Small intestine (tissue), 7 donors: ENCODE data around the gene LRP10. TPM values are rescaled to one million over a fixed set of nuclear protein-coding genes. Genes with fewer than 3 reads are reported as not detected.

Source experiments
- DNase-seq, 2 donors: peaks; one replicate each; pipeline versions ENCODE4 v3.0.0 to v3.0.0-alpha.2; 2013
- FAIRE-seq: peaks from 2 replicates; lab custom pipeline; 2012; peaks lifted over from hg19 to GRCh38; lab: Jason Lieb, UNC
- H3K27ac ChIP-seq, 3 donors: one replicate each; pipeline ENCODE4 v1.5.1; 2013; ENCODE audit warnings: low read length in 2 of 3, mild to moderate bottlenecking in 2 of 3, control low read depth in 1 of 3, inconsistent platforms in 1 of 3, low read depth in 1 of 3, moderate library complexity in 1 of 3
- H3K27me3 ChIP-seq, 3 donors: one replicate each; pipeline ENCODE4 v1.6.1; 2013; ENCODE audit warnings: low read length in 3 of 3, inconsistent platforms in 1 of 3; ENCODE audit not compliant: control insufficient read depth in 3 of 3, insufficient read depth in 3 of 3
- H3K36me3 ChIP-seq, 3 donors: one replicate each; pipeline ENCODE4 v1.6.1; 2013; ENCODE audit warnings: low read length in 3 of 3, inconsistent platforms in 1 of 3, low read depth in 1 of 3, mild to moderate bottlenecking in 1 of 3, moderate library complexity in 1 of 3; ENCODE audit not compliant: control insufficient read depth in 3 of 3, insufficient read depth in 2 of 3
- H3K4me1 ChIP-seq, 3 donors: one replicate each; pipeline ENCODE4 v1.6.1; 2013; ENCODE audit warnings: low read length in 2 of 3, inconsistent platforms in 1 of 3, low read depth in 1 of 3, mild to moderate bottlenecking in 1 of 3, moderate library complexity in 1 of 3; ENCODE audit not compliant: control insufficient read depth in 3 of 3, insufficient read depth in 2 of 3
- H3K4me3 ChIP-seq, 3 donors: one replicate each; pipeline ENCODE4 v1.5.1; 2013; ENCODE audit warnings: low read length in 3 of 3, control low read depth in 1 of 3, inconsistent platforms in 1 of 3, low read depth in 1 of 3, mild to moderate bottlenecking in 1 of 3, moderate library complexity in 1 of 3
- H3K9me3 ChIP-seq, 2 donors: one replicate each; pipeline ENCODE4 v1.6.1; 2013; ENCODE audit warnings: low read depth in 1 of 2, low read length in 1 of 2; ENCODE audit not compliant: control insufficient read depth in 2 of 2, insufficient read depth in 1 of 2
- WGBS, 3 donors: extraction: QIAGEN DNeasy Blood & Tissue Kit; methylation state at CpG; one replicate each; pipeline ENCODE4 v1.1.7; 2013; 5-methylcytosine and 5-hydroxymethylcytosine counted together
- polyA plus RNA-seq, 4 donors: library from polyadenylated mRNA; stranded (reverse) in 3 of 4; unstranded in 1 of 4; fragments of 200-250 nt in 3 of 4; fragments of 120-200 nt in 1 of 4; gene quantifications; one replicate each; pipeline versions ENCODE4 v1.2.1 to v1.2.3, GENCODE V29; 2013
- donor health status: healthy with polysubstance abuse.
- donor health status: control.
- donor health status: control.
- donor health status: Bipolar disorder and iron deficiency.
- donor health status: healthy.

LRP10 gene
- polyA plus RNA-seq, 4 donors: 19.7 to 107 (median 57.8) TPM

- peaks cover 0 to 28% (median 4%) of the 10 kb centered on the region in 3 donors for H3K4me1 ChIP-seq
- 0 to 7% (median 5%) methylated on average over 2 of the region's 2 CpGs for WGBS, 3 donors
- no peaks in the 10 kb centered on the region for H3K27me3 ChIP-seq
- peak overlapping the region; percentile 59 to 94 (median 89) for H3K27ac ChIP-seq
- peak overlapping the region; percentile 29 to 55 (median 32) for H3K4me3 ChIP-seq
- no peak for FAIRE-seq
- no peak for DNase-seq
- no peaks in the 10 kb centered on the region for H3K9me3 ChIP-seq
- H3K36me3 ChIP-seq: peaks cover 0 to 17% (median 0%) of the 10 kb centered on the region in 3 donors
These were observed 58.4 kb downstream of the LRP10 start for GRCh38 chr14:22929961-22930364.

Other genes with a start within 250 kb of the LRP10 start
- not detected for gene OR6J1, start 227.4 kb upstream of the LRP10 start, polyA plus RNA-seq
- 100 to 1,000 TPM; 101 to 128 (median 117) TPM for gene OXA1L, start 105.1 kb upstream of the LRP10 start, polyA plus RNA-seq
- 100 to 1,000 TPM in 3 of 4 donors, 10 to 100 TPM in 1; 52.9 to 697 (median 287) TPM for gene SLC7A7, start 56.3 kb upstream of the LRP10 start, polyA plus RNA-seq
- gene MRPL52, start 41.9 kb upstream of the LRP10 start, polyA plus RNA-seq: 100 to 1,000 TPM; 106 to 164 (median 132) TPM
- gene MMP14, start 35.2 kb upstream of the LRP10 start, polyA plus RNA-seq: 100 to 1,000 TPM in 1 of 4 donors, 10 to 100 TPM in 2, 1 to 10 TPM in 1; 6.9 to 105 (median 58.2) TPM
- gene REM2, start 11.5 kb downstream of the LRP10 start, polyA plus RNA-seq: 1 to 10 TPM in 1 of 4 donors, under 1 TPM in 3; 0.45 to 1.1 (median 0.85) TPM
- gene RBM23, start 47.4 kb downstream of the LRP10 start, polyA plus RNA-seq: 10 to 100 TPM; 35.8 to 77.8 (median 39.1) TPM
- 10 to 100 TPM; 13.4 to 58.7 (median 36.4) TPM for gene PRMT5, start 57.6 kb downstream of the LRP10 start, polyA plus RNA-seq
- 10 to 100 TPM; 34.0 to 59.6 (median 51.4) TPM for gene HAUS4, start 85.3 kb downstream of the LRP10 start, polyA plus RNA-seq
- gene AJUBA, start 110.8 kb downstream of the LRP10 start, polyA plus RNA-seq: 10 to 100 TPM in 2 of 4 donors, 1 to 10 TPM in 1, under 1 TPM in 1; 0.45 to 18.9 (median 8.5) TPM
- 10 to 100 TPM in 1 of 4 donors, 1 to 10 TPM in 3; 4.9 to 17.0 (median 7.9) TPM for gene C14orf93, start 138.4 kb downstream of the LRP10 start, polyA plus RNA-seq
- gene PSMB5, start 163.2 kb downstream of the LRP10 start, polyA plus RNA-seq: 100 to 1,000 TPM in 1 of 4 donors, 10 to 100 TPM in 3; 84.0 to 166 (median 92.8) TPM
- not detected for gene PSMB11, start 170.5 kb downstream of the LRP10 start, polyA plus RNA-seq
- gene CDH24, start 185.8 kb downstream of the LRP10 start, polyA plus RNA-seq: 1 to 10 TPM in 2 of 4 donors, under 1 TPM in 2; 0.22 to 4.3 (median 2.5) TPM
- 100 to 1,000 TPM in 1 of 4 donors, 10 to 100 TPM in 3; 53.8 to 228 (median 84.7) TPM for gene ACIN1, start 223.4 kb downstream of the LRP10 start, polyA plus RNA-seq
- 10 to 100 TPM; 43.8 to 67.0 (median 64.8) TPM for gene C14orf119, start 223.8 kb downstream of the LRP10 start, polyA plus RNA-seq
- gene CIROP, start 233.2 kb downstream of the LRP10 start, polyA plus RNA-seq: under 1 TPM in 1 of 4 donors, not detected in 3; 0.04 TPM
- gene CEBPE, start 247.5 kb downstream of the LRP10 start, polyA plus RNA-seq: under 1 TPM in 2 of 4 donors, not detected in 2; 0.13 to 0.81 TPM